ENCODE results near the gene LYSMD4. TPM values are rescaled to one million over a fixed set of nuclear protein-coding genes. Genes with fewer than 3 reads are reported as not detected.

Gene LYSMD4
- total and polyA plus RNA-seq, 2 of the 8 experiments (the other 6 are each of a cell fraction or from before 2014, with no cell fraction given), result 7.5 to 17.5 TPM

GRCh38 chr15:99703603-99704443 lies 29.4 kb downstream of the LYSMD4 start (continued):
- TF ChIP-seq MAX (IDR thresholded peaks at IDR 0.05) (no peak), BACH1 (IDR thresholded peaks at IDR 0.05; ENCODE audit: low read length) (no peak)

All from H1 (cell line).